Measurements from ENCODE around the gene ASB11.

ASB11 gene

GRCh38 chrX:15334561-15334960 is 19.1 kb upstream of the ASB11 start:
- Histone ChIP-seq H2AFZ (ENCODE audit: low read depth) (peak overlapping the region; percentile 86), H3K4me2 (peak overlapping the region; percentile 88), H3K36me3 (ENCODE audit: insufficient read depth) (no peaks in the 10 kb centered on the region)

GRCh38 chrX:15328821-15329220 is 13.4 kb upstream of the ASB11 start:
- Histone ChIP-seq H3K36me3 (ENCODE audit: insufficient read depth) (no peaks in the 10 kb centered on the region), H3K4me2 (no peak overlapping the region)

More at GRCh38 chrX:15334561-15334960, 19.1 kb upstream of the ASB11 start:
- Histone ChIP-seq H4K20me1 (ENCODE audit: insufficient read depth) (no peaks in the 10 kb centered on the region), H3K4me3 (IDR thresholded peaks at IDR 0.05; ENCODE audit: insufficient read depth, low read depth, low read length) (no peak overlapping the region), H3K4me1 (ENCODE audit: low read depth, poor library complexity, severe bottlenecking) (peaks cover 4% of the 10 kb centered on the region), H3K9ac (peak overlapping the region; percentile 51; the same call in 1 of the 2 replicates), H3K79me2 (ENCODE audit: insufficient read depth, low read depth) (peaks cover 8% of the 10 kb centered on the region; the same call in 1 of the 2 replicates), H3K27ac (peak overlapping the region; percentile 32; the same call in 1 of the 2 replicates), H3K27me3 (ENCODE audit: insufficient read depth, low read depth) (no peaks in the 10 kb centered on the region)
- no peak for TF ChIP-seq CTCF (conservative IDR thresholded peaks at IDR 0.05; ENCODE audit: low read depth, low read length)

GRCh38 chrX:15328131-15328530 is 12.7 kb upstream of the ASB11 start:
- H3K9ac ChIP-seq, result no peak overlapping the region
- no peaks in the 10 kb centered on the region for H4K20me1 ChIP-seq (ENCODE audit: insufficient read depth)
- no peak overlapping the region for H3K27ac ChIP-seq
- no peak overlapping the region for H3K4me3 ChIP-seq (IDR thresholded peaks at IDR 0.05; ENCODE audit: insufficient read depth, low read depth, low read length)
- H3K27me3 ChIP-seq (ENCODE audit: insufficient read depth, low read depth), result no peaks in the 10 kb centered on the region
- H3K4me1 ChIP-seq (ENCODE audit: low read depth, poor library complexity, severe bottlenecking), result no peaks in the 10 kb centered on the region
- H3K4me2 ChIP-seq, result no peak overlapping the region
- H2AFZ ChIP-seq (ENCODE audit: low read depth), result no peak overlapping the region
- no peaks in the 10 kb centered on the region for H3K79me2 ChIP-seq (ENCODE audit: insufficient read depth, low read depth)
- TF ChIP-seq CTCF (conservative IDR thresholded peaks at IDR 0.05; ENCODE audit: low read depth, low read length), result no peak
- no peaks in the 10 kb centered on the region for H3K36me3 ChIP-seq (ENCODE audit: insufficient read depth)

More at GRCh38 chrX:15328821-15329220, 13.4 kb upstream of the ASB11 start:
- Histone ChIP-seq H4K20me1 (ENCODE audit: insufficient read depth) (no peaks in the 10 kb centered on the region), H3K27ac (no peak overlapping the region), H2AFZ (ENCODE audit: low read depth) (no peak overlapping the region), H3K79me2 (ENCODE audit: insufficient read depth, low read depth) (no peaks in the 10 kb centered on the region), H3K4me1 (ENCODE audit: low read depth, poor library complexity, severe bottlenecking) (no peaks in the 10 kb centered on the region), H3K27me3 (ENCODE audit: insufficient read depth, low read depth) (no peaks in the 10 kb centered on the region), H3K9ac (no peak overlapping the region), H3K4me3 (IDR thresholded peaks at IDR 0.05; ENCODE audit: insufficient read depth, low read depth, low read length) (no peak overlapping the region)
- TF ChIP-seq CTCF (conservative IDR thresholded peaks at IDR 0.05; ENCODE audit: low read depth, low read length), result no peak

- no peaks in the 10 kb centered on the region for H3K4me1 ChIP-seq (ENCODE audit: low read depth, poor library complexity, severe bottlenecking)
Measured at GRCh38 chrX:15322472-15322871, 7.0 kb upstream of the ASB11 start.

More at GRCh38 chrX:15322472-15322871, 7.0 kb upstream of the ASB11 start:
- Histone ChIP-seq H3K27me3 (ENCODE audit: insufficient read depth, low read depth) (no peaks in the 10 kb centered on the region), H3K79me2 (ENCODE audit: insufficient read depth, low read depth) (no peaks in the 10 kb centered on the region), H3K27ac (no peak overlapping the region), H3K36me3 (ENCODE audit: insufficient read depth) (no peaks in the 10 kb centered on the region), H3K4me3 (IDR thresholded peaks at IDR 0.05; ENCODE audit: insufficient read depth, low read depth, low read length) (no peak overlapping the region), H3K9ac (no peak overlapping the region), H2AFZ (ENCODE audit: low read depth) (no peak overlapping the region), H3K4me2 (no peak overlapping the region), H4K20me1 (ENCODE audit: insufficient read depth) (no peaks in the 10 kb centered on the region)
- TF ChIP-seq CTCF (conservative IDR thresholded peaks at IDR 0.05; ENCODE audit: low read depth, low read length), result no peak
